ENCODE measurements around the gene CGB3. TPM values are rescaled to one million over a fixed set of nuclear protein-coding genes. Genes with fewer than 3 reads are reported as not detected.
"Not testable (repeated sequence)": the region's sequence is repeated elsewhere in the genome, so short reads cannot be mapped to it uniquely, and the experiment has no call there.

CGB3 gene
- total and polyA plus RNA-seq, 10 of the 15 experiments (the other 5 are each of a cell fraction or from before 2014, with no cell fraction given): not detected

GRCh38 chr19:49050376-49051033, 26.4 kb upstream of the CGB3 start:
- FAIRE-seq; H3K79me2 ChIP-seq (ENCODE audit: control insufficient read depth, insufficient read depth, low read length); RAD21 ChIA-PET (ENCODE audit: unreplicated experiment); DNase-seq (ENCODE audit: low read depth, low spot score); ATAC-seq; H3K4me3 ChIP-seq; H3K4me1 ChIP-seq (ENCODE audit: control insufficient read depth, insufficient read depth, low read length); POLR2A ChIA-PET; H3K9ac ChIP-seq (ENCODE audit: control insufficient read depth, insufficient read depth, low read length); H3K27ac ChIP-seq (ENCODE audit: control insufficient read depth, insufficient read depth); CTCF ChIA-PET; H3K4me2 ChIP-seq (ENCODE audit: control insufficient read depth, insufficient read depth); in situ Hi-C loops (cut with MboI); H2AFZ ChIP-seq (ENCODE audit: control insufficient read depth, low read depth, low read length); H3K9me3 ChIP-seq (replicated peaks; ENCODE audit: control insufficient read depth, insufficient read depth, low read length); BruUV-seq (replicated peaks); SMC1A ChIA-PET (ENCODE audit: uncharacterized antibody, unreplicated experiment); H3K27me3 ChIP-seq (replicated peaks in 1 of 2; ENCODE audit: control insufficient read depth in 2 of 2, insufficient read depth in 2 of 2, low read length in 1 of 2); intact Hi-C loops (cut with micrococcal nuclease; ENCODE audit: unreplicated experiment); H3K36me3 ChIP-seq (ENCODE audit: control insufficient read depth in 2 of 2, insufficient read depth in 2 of 2, low read length in 1 of 2); H4K20me1 ChIP-seq (ENCODE audit: control insufficient read depth, insufficient read depth): not testable (repeated sequence)
- 55% methylated on average over 23 of the region's 24 CpGs for WGBS (ENCODE audit: insufficient coverage, insufficient replicate concordance, low lambda C conversion rate, missing lambda C conversion rate)

DNA sequence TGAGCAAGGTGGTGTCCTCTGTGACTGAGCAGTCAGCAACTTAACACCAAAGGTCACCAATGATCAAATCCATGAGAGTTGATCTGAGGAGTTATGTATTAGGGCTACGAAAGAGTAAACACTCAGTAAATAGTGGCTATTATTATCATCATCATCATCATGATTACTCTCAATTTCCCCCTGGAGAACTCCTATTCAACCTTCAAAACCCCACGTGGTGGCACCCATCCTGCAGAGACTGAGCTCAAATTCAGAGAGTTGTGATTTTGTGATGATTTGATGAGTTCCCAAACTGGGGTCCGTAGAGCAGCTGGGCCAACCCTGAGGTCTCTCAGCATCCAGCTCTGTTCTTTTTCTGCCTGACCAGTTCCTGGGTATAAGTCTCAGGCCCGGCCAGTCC, 25.7 kb upstream of the CGB3 start:
- BruUV-seq (replicated peaks); FAIRE-seq: not testable (repeated sequence)

DNA sequence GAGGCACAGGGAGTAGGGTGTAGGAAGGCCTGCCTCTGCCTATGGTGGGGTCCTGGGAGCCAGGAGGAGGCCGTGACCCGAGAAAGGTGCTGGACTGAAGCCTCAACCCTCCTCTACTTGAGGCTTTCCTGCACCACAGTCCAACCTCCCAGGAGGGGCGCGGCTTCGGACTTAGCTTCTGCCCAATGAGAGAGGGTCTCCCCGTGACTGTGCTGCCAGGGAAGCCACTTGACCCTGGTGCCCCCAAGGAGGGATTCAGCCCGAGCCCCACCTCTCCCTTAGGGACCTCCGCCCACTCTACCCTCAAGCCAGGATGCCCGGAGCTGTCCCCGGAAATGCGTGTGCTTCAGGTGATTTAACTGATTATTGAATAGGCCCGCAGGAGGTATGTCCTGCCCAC, 24.9 kb upstream of the CGB3 start, which contains the start of gene CGB8:
TSS of gene CGB8 (minus strand) at position 101 of the 400 bp plus-strand sequence. CDS start 372 bp downstream, outside the sequence.
- H3K4me1 ChIP-seq (ENCODE audit: control insufficient read depth, insufficient read depth, low read length); H3K4me3 ChIP-seq; H3K9ac ChIP-seq (ENCODE audit: control insufficient read depth, insufficient read depth, low read length); SMC1A ChIA-PET (ENCODE audit: uncharacterized antibody, unreplicated experiment); ATAC-seq; H4K20me1 ChIP-seq (ENCODE audit: control insufficient read depth, insufficient read depth); BruUV-seq (replicated peaks); DNase-seq (ENCODE audit: low read depth, low spot score); H3K36me3 ChIP-seq (ENCODE audit: control insufficient read depth in 2 of 2, insufficient read depth in 2 of 2, low read length in 1 of 2); H3K9me3 ChIP-seq (replicated peaks; ENCODE audit: control insufficient read depth, insufficient read depth, low read length); H3K27ac ChIP-seq (ENCODE audit: control insufficient read depth, insufficient read depth); H3K4me2 ChIP-seq (ENCODE audit: control insufficient read depth, insufficient read depth); intact Hi-C loops (cut with micrococcal nuclease; ENCODE audit: unreplicated experiment); POLR2A ChIA-PET; H3K27me3 ChIP-seq (replicated peaks in 1 of 2; ENCODE audit: control insufficient read depth in 2 of 2, insufficient read depth in 2 of 2, low read length in 1 of 2); H2AFZ ChIP-seq (ENCODE audit: control insufficient read depth, low read depth, low read length); H3K79me2 ChIP-seq (ENCODE audit: control insufficient read depth, insufficient read depth, low read length); in situ Hi-C loops (cut with MboI); RAD21 ChIA-PET (ENCODE audit: unreplicated experiment); CTCF ChIA-PET; FAIRE-seq: not testable (repeated sequence)
- 50% methylated on average over 6 of the region's 12 CpGs for WGBS (ENCODE audit: insufficient coverage, insufficient replicate concordance, low lambda C conversion rate, missing lambda C conversion rate)

More for the DNA sequence above, 25.7 kb upstream of the CGB3 start:
- CTCF ChIA-PET; H3K27ac ChIP-seq (ENCODE audit: control insufficient read depth, insufficient read depth); H3K4me2 ChIP-seq (ENCODE audit: control insufficient read depth, insufficient read depth); RAD21 ChIA-PET (ENCODE audit: unreplicated experiment); H3K4me1 ChIP-seq (ENCODE audit: control insufficient read depth, insufficient read depth, low read length); H3K79me2 ChIP-seq (ENCODE audit: control insufficient read depth, insufficient read depth, low read length); H2AFZ ChIP-seq (ENCODE audit: control insufficient read depth, low read depth, low read length); H3K4me3 ChIP-seq; POLR2A ChIA-PET; H3K9me3 ChIP-seq (replicated peaks; ENCODE audit: control insufficient read depth, insufficient read depth, low read length); H4K20me1 ChIP-seq (ENCODE audit: control insufficient read depth, insufficient read depth); DNase-seq (ENCODE audit: low read depth, low spot score); ATAC-seq; H3K36me3 ChIP-seq (ENCODE audit: control insufficient read depth in 2 of 2, insufficient read depth in 2 of 2, low read length in 1 of 2); intact Hi-C loops (cut with micrococcal nuclease; ENCODE audit: unreplicated experiment); H3K9ac ChIP-seq (ENCODE audit: control insufficient read depth, insufficient read depth, low read length); H3K27me3 ChIP-seq (replicated peaks in 1 of 2; ENCODE audit: control insufficient read depth in 2 of 2, insufficient read depth in 2 of 2, low read length in 1 of 2); in situ Hi-C loops (cut with MboI); SMC1A ChIA-PET (ENCODE audit: uncharacterized antibody, unreplicated experiment): not testable (repeated sequence)
- 5% methylated on average over 2 of the region's 4 CpGs for WGBS (ENCODE audit: insufficient coverage, insufficient replicate concordance, low lambda C conversion rate, missing lambda C conversion rate)

DNA sequence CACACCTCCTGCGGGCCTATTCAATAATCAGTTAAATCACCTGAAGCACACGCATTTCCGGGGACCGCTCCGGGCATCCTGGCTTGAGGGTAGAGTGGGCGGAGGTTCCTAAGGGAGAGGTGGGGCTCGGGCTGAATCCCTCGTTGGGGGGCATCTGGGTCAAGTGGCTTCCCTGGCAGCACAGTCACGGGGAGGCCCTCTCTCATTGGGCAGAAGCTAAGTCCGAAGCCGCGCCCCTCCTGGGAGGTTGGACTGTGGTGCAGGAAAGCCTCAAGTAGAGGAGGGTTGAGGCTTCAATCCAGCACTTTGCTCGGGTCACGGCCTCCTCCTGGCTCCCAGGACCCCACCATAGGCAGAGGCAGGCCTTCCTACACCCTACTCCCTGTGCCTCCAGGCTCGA, 19.4 kb upstream of the CGB3 start, which contains the start of gene CGB5:
TSS of gene CGB5 (plus strand) at position 301 of the 400 bp plus-strand sequence. CDS start 362 bp downstream, outside the sequence.
- POLR2A ChIA-PET; ATAC-seq; H3K79me2 ChIP-seq (ENCODE audit: control insufficient read depth, insufficient read depth, low read length); H3K9me3 ChIP-seq (replicated peaks; ENCODE audit: control insufficient read depth, insufficient read depth, low read length); H3K9ac ChIP-seq (ENCODE audit: control insufficient read depth, insufficient read depth, low read length); FAIRE-seq; intact Hi-C loops (cut with micrococcal nuclease; ENCODE audit: unreplicated experiment); H3K27ac ChIP-seq (ENCODE audit: control insufficient read depth, insufficient read depth); H3K4me3 ChIP-seq; H3K36me3 ChIP-seq (ENCODE audit: control insufficient read depth in 2 of 2, insufficient read depth in 2 of 2, low read length in 1 of 2); in situ Hi-C loops (cut with MboI); H2AFZ ChIP-seq (ENCODE audit: control insufficient read depth, low read depth, low read length); CTCF ChIA-PET; H4K20me1 ChIP-seq (ENCODE audit: control insufficient read depth, insufficient read depth); SMC1A ChIA-PET (ENCODE audit: uncharacterized antibody, unreplicated experiment); BruUV-seq (replicated peaks); RAD21 ChIA-PET (ENCODE audit: unreplicated experiment); H3K27me3 ChIP-seq (replicated peaks in 1 of 2; ENCODE audit: control insufficient read depth in 2 of 2, insufficient read depth in 2 of 2, low read length in 1 of 2); H3K4me1 ChIP-seq (ENCODE audit: control insufficient read depth, insufficient read depth, low read length); H3K4me2 ChIP-seq (ENCODE audit: control insufficient read depth, insufficient read depth); DNase-seq (ENCODE audit: low read depth, low spot score): not testable (repeated sequence)
- WGBS (ENCODE audit: insufficient coverage, insufficient replicate concordance, low lambda C conversion rate, missing lambda C conversion rate): 42% methylated on average over 14 of the region's 15 CpGs

Measured in GM12878 (cell line).